Suppressor macrophage (primary cell): ENCODE data around the gene GIT2.
A peak's percentile ranks its signal among the peaks of the same experiment; 100 is the strongest.
"Not testable (repeated sequence)": the region's sequence is repeated elsewhere in the genome, so short reads cannot be mapped to it uniquely, and the experiment has no call there.

Experiments
- DNase-seq, 4 experiments: peaks; one replicate each; pipeline ENCODE4 v3.0.0-alpha.2; 2020 to 2022
- total RNA-seq, 17 experiments: gene quantifications; one replicate each; lab custom pipeline; 2026; ENCODE audit warnings: mixed read lengths in 6 of 17, inconsistent platforms in 3 of 17; lab: John Stamatoyannopoulos, UW

The GIT2 gene
- total RNA-seq = 26.9 to 236 (median 157) reads per million in 17 experiments

GRCh38 chr12:109995686-109996482 lies at the start of gene GIT2:
GIT2 (minus strand) TSS chr12:109996368; CDS start chr12:109996224, 144 bp downstream.
- peak; percentile 95 to 98 (median 98) for DNase-seq

- no peak for DNase-seq
These were observed 46.1 kb upstream of the GIT2 start for GRCh38 chr12:110042264-110042663.

- peak in 3 of 4 experiments; percentile 9 to 20 (median 18) for DNase-seq
These were observed 43.1 kb upstream of the GIT2 start for GRCh38 chr12:110039085-110039807.

GRCh38 chr12:110038741-110039084 lies 42.5 kb upstream of the GIT2 start:
- DNase-seq = no peak

GRCh38 chr12:110037315-110037714 lies 41.1 kb upstream of the GIT2 start:
- no peak for DNase-seq

GRCh38 chr12:110035534-110036104 lies 39.5 kb upstream of the GIT2 start:
- DNase-seq = no peak

- DNase-seq = no peak
These were observed 37.7 kb upstream of the GIT2 start for GRCh38 chr12:110033888-110034287.

GRCh38 chr12:110029290-110029815 lies 33.2 kb upstream of the GIT2 start:
- peak in 1 of 4 experiments; percentile 12 for DNase-seq

- no peak for DNase-seq
These were observed 32.2 kb upstream of the GIT2 start for GRCh38 chr12:110028323-110028722.

GRCh38 chr12:110024051-110024450 lies 27.9 kb upstream of the GIT2 start:
- DNase-seq = no peak

- no peak for DNase-seq
These were observed 27.2 kb upstream of the GIT2 start for GRCh38 chr12:110023059-110023980.

- DNase-seq = no peak
These were observed 24.8 kb upstream of the GIT2 start for GRCh38 chr12:110020956-110021355.

GRCh38 chr12:110015132-110015531 lies 19.0 kb upstream of the GIT2 start:
- peak; percentile 49 to 83 (median 68) for DNase-seq

- no peak for DNase-seq
These were observed 16.5 kb upstream of the GIT2 start for GRCh38 chr12:110012659-110013058.

GRCh38 chr12:110012137-110012536 lies 16.0 kb upstream of the GIT2 start:
- no peak for DNase-seq

- peak in 1 of 4 experiments; percentile 22 for DNase-seq
These were observed 14.9 kb upstream of the GIT2 start for GRCh38 chr12:110010853-110011723.

- not testable (repeated sequence) for DNase-seq
These were observed 12.7 kb upstream of the GIT2 start for GRCh38 chr12:110008681-110009398.

- DNase-seq = peak; percentile 38 to 94 (median 64)
These were observed 11.7 kb upstream of the GIT2 start for GRCh38 chr12:110007881-110008280.

GRCh38 chr12:110006115-110006514 lies 9.9 kb upstream of the GIT2 start:
- no peak for DNase-seq

GRCh38 chr12:110005319-110005973 lies 9.3 kb upstream of the GIT2 start:
- DNase-seq = no peak
